NCI-H748 (cell line): ENCODE measurements around the gene NEURL1.

Source experiments
- DNase-seq: peaks from one replicate; lab custom pipeline; 2025; ENCODE audit not compliant: unreplicated experiment; lab: John Stamatoyannopoulos, UW

Gene NEURL1, protein sequence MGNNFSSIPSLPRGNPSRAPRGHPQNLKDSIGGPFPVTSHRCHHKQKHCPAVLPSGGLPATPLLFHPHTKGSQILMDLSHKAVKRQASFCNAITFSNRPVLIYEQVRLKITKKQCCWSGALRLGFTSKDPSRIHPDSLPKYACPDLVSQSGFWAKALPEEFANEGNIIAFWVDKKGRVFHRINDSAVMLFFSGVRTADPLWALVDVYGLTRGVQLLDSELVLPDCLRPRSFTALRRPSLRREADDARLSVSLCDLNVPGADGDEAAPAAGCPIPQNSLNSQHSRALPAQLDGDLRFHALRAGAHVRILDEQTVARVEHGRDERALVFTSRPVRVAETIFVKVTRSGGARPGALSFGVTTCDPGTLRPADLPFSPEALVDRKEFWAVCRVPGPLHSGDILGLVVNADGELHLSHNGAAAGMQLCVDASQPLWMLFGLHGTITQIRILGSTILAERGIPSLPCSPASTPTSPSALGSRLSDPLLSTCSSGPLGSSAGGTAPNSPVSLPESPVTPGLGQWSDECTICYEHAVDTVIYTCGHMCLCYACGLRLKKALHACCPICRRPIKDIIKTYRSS

DNA sequence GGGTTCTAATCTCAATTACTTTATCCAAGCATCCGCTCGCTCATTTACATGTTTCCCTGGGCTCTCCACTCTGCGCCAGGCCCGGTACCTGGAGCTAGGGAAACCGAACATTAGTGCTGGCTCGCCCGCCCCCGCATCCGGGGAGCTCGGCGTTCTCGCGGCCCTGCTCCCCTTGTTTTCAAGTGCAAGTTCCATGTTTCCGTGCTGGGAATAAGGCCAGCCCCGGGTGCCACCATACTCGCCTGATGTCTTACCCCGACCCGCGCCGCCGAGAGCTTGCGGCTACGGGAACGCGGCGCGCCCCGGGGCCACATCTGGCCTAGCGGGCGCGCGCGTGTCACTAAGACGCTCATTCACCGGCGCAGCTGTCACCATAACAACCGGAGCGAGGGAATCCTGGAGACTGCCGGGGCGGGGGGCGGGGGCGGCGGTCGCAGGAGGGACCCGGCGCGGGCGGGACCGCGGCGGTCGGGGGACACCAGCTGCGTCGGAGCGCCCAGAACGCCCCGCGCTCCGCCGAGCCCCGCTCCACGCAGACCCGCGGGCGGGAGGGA is at the start of gene NEURL1:
TSS of gene NEURL1 (plus strand) at position 344 of the 554 bp plus-strand sequence. CDS start 683 bp downstream, outside the sequence.
- DNase-seq, result peak; percentile 79

DNA sequence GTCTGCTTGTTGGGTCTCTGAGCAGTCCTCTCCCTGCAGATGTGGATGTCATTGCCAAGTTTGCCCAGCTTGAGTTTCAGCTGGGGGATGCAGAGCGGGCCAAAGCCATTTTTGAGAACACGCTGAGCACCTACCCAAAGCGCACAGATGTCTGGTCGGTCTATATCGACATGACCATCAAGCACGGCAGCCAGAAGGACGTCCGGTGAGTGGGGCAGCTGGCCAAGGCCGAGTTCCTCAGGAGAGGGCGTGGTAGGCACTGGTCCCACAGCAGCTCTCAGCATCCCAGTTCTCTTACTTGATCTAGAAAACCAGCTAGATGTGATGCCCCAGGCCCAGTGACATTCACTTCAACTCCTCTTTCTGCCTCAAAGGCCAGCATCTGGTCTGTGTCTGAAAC is 49.0 kb upstream of the NEURL1 start:
- DNase-seq, result no peak

DNA sequence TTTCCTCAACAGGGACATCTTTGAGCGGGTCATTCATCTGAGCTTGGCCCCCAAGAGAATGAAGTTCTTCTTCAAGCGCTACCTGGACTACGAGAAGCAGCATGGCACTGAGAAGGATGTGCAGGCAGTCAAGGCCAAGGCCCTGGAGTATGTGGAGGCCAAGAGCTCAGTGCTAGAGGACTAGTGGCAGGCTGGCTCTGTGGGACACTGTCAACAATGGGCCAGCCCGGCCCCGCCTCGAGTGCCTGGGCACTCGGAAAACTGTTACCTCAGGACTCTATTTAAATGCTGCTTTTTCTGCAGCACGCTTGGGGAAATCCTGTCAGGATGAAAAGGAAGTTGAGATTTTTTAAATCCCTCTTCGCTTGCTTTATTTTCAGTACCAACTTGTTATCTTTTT is 48.1 kb upstream of the NEURL1 start:
- DNase-seq, result no peak

DNA sequence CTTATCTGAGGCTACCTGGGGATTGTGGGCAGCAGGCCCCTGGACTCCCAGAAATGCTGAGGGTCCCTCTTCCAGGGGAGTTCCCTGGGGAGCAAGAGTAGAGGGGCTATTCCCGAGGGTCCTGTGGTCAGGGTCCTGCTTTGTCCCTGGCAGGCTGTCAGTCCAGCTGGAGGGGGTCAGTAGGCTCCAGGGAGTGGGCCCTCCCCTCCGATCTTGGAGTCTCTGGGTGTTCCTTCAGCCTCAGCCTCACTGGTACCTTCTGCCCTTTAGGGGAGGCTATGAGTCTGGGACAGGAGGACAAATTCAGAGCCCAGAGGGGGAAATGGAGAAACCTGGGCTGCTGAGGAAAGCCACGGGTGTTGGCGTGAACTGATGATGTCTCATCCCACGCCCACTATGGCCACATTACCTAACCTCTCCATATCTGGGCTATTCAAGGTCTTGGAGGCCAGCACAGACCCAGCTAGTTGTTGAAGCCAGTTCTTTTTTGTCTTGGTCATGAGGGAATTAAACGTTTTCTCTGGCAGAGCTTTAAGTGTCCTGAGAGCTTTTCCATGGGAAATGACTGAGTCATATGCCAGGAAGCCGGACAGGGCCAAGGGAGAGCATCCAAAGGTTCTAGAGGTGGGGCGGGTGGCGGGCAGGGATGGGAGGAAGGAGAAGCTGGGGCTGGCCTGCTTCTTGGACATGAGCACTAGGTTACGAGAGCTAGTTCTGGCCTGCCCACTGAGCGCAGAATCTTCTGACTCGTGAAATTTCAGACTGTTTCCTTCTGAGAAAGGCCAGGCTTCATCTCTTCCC is 47.5 kb upstream of the NEURL1 start:
- no peak for DNase-seq

DNA sequence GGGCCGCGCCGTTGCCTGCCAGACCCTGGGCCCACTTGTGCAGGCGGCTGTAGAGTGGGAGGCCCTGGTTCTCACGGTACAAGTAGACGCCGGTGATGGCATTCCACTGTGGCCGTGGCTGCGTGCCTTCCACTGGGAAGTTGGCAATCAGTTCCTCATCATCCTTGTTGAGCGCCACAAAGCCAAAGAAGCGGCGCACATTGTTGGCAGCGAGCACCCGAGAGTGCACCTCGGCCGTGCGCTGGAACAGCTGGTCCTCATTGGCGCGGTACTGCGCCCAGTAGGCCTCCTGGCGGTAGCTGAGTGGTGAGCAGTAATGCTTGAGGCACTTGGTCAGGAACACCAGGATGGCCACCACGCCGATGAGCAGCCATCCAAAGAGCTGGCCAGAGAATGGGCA is 46.3 kb upstream of the NEURL1 start:
- no peak for DNase-seq

DNA sequence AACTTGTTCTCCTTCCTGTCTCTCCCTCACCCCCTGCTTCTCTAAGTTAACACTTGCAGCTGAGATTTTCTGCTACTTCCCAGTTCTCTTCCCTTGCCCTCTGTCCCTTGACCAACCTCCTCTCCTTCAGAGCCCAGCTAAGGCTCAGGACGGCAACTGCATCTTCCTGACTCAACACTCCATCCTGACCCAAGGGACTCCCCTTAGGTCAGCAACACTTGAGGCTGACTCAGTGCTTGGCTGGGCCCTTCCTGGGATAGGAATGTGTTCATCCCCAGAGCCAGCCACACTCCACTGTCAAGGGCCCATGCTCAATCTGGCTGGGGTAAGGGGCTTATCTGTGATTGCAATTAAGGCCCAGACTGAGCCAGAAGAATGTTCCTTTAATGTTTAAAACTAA is 44.8 kb upstream of the NEURL1 start:
- no peak for DNase-seq

DNA sequence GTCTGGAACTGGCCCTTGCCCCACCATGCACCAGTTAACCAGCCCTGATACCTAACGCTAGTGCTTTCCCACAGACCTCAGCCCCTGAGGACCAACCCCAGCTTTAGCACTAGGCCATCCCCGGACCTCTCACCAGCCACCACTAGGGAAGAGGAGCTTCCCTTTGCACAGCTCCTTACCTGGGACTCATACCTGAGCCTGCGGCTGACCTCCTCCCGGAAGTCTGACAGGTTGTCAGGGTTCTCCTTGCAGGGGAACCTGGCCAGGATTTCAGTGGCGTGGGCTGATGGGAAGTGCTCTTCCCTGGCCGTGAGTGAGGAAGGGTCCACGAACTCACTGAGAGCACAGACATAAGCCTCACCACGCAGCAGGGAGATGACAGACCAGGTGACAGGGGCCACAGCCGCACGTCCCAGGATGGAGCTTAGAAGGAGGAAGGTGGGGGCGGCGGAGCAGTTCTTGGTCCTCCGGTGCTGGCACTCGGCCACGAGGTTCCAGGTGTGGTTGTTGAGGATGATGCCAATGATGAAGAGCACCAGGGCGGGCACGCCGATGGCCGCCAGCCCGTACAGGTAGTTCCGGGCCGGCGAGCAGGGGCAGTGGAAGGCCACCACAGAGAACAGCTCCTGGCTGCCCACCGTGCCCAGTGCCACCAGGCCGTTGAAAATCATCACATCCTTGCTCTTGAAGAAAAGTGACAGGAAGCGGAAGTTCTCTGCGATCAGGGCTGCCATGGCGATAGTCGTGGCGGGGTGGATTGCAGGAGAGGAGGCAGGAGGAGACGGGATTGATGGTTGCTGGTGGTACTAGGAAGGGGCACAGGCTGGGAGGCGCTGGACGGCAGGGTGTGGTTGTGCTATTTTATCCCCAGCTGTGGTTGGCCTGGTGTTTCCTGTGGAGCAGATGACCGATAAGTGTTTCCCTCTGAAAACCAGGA is 44.0 kb upstream of the NEURL1 start:
- DNase-seq, result no peak

DNA sequence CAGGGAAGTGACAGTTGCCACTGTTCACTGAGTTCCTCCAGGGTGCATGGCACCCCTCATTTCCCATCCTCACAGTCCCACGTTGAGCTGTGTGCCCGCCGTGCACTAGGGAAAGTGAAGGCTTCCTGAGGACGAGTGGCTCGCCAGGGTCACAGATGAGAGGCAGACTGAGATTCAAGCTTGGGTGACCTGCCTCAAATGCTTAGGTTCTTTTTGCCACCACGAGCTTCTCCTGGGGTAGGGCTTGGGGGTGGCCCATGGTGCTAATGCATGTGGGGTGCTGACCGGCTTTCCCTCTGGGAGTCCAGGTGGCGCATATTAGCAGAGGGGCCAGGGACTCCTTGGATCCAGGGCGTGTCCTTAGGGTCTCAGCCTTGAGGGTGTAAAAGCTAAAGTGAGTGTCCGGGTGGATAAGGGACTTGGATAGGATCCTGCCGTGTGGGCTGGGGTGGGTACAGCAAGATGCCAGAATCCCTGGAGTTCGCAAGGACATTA is 43.3 kb upstream of the NEURL1 start:
- DNase-seq, result no peak

DNA sequence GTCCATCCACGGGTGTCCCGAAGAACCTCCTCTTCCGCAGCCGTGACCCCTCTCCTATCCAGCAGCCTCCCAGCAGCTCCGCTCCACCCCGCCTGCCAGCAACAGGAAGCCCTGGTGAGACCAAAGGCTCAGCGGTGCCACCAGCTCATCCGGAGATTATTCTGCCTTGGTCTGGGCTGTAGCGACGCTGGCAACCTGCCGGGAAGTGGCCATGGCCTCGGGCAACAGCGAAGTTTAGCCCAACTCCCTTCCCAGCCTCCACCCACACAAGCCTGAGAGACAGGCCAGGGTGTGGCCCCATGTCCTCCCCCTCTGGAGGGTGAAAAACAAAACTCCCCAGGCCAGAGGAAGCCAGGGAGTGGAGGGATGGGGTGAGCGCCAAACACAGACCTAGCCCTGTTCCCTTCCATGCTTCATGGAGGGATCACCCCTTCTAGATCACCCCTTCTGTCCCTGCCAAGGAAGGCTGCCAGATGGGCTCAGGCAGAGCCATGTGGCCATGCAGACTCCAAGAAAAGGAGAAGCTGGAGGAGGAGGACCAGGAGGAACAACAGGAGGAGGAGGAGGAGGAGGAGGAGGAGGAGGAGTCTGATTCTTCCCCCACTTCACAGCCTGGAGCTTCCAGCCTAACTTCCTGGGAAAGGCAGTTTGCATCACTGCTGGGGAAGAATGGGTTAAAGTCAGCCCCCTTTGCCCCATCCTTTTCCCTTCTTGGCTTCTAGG is 42.3 kb upstream of the NEURL1 start:
- DNase-seq, result peak; percentile 2

DNA sequence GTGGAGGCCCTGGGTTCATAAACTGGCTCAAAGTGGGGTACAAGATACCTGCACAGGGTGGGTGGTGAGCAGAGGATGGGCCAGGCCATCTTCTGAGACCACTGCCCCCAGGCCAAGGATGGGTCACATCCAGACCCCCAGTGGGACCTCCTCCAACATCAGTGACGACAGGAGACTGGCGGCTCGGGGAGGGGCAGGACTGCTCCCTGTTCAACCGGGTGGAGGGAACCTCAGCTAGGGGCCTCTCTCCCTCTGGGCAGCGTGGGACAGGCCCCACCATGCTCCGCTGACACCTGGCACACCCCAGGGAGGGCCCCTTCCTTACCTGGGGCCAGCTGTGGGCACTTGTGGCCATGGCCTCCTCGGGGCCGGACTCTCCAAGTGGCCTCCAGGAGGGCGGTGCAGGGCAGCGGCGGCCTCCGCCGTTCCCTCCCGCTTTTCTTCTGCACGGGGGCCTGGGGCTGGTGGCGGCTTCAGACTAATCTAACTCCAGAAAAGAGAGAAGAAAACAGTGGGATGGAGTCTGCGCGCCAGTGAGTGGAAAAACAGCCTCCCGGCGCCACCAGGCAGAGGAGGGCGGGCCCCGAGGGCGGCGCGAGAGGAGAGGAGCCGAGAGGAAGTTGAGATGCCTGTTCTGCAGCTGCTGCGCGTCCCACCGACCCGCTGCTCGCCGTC is 41.5 kb upstream of the NEURL1 start, which contains the start of gene CALHM2:
TSS of gene CALHM2 (minus strand) at position 540 of the 675 bp plus-strand sequence. CDS start 2,429 bp downstream, outside the sequence.
- DNase-seq, result peak; percentile 56

DNA sequence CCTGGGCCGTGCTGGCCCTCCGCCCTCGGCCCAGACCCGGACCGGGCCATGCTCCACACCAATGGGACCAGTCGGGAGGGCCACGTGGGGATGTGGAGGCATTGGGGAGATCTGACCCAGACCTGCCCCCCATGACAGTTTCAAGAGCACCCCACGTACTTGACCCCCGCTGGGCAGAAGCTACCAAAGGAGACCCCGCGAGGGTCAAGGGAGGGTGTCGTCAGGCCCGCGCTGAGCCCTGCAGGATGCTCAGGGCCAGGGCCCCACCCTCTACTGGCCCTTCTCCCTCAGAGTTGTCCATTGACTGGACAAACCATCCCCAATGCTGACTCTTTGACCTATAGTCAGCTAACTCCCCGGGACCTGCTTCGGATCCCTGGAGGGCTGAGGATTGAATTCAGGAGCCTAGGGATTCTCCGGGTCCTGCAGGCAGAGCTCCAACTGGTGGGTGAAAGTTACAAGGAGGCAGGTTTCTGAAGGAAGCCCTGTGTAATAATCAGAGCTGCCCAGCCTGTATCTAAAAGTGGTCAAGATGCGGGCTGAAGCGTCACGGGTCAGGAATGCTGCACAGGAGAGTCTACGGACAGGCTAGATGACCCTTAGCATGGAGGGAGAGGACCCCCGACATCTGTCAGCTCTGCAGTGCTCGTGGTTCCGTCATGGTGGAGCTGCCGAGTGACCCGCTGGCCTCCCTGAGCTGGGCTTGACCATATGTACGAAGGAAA is 40.8 kb upstream of the NEURL1 start:
- no peak for DNase-seq

DNA sequence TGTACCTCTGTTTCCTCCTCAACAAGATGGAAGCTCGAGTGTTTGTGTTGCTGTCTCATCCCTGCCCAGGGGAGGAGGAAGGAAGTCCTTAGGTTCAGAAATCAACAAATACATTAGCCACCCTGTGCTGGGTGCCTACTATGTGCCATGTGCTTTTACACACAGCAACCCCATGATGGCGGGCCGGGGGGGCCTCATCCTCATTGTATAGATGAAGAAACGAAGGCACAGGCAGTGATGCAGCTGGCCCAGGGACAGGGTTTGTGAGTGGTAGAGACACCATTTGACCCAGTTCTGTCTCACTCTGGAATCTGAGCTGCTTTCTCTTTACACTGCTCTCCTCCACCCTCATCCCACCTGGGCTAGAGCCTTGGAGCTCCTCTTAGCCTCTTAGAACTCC is 39.5 kb upstream of the NEURL1 start:
- no peak for DNase-seq

DNA sequence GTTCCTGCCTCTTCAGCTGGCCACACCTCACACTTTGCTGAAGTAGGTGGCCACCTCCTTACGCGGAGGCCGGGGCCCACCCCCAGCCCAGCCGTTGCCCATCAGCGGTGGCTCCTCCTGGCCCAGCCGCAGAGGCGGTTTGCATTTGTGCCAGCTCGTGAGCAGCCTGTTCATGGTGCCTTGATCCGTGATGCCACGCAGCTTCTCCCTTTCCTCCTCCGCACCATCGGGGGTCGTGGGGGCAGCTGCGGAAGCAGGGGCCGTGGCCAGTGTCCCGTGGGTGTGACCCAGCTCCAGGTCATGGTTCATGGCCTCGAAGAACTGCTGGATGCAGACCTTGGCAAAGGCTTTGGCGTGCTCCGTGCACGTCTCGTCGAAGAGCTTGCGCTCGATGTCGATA is 38.3 kb upstream of the NEURL1 start:
- DNase-seq, result no peak

DNA sequence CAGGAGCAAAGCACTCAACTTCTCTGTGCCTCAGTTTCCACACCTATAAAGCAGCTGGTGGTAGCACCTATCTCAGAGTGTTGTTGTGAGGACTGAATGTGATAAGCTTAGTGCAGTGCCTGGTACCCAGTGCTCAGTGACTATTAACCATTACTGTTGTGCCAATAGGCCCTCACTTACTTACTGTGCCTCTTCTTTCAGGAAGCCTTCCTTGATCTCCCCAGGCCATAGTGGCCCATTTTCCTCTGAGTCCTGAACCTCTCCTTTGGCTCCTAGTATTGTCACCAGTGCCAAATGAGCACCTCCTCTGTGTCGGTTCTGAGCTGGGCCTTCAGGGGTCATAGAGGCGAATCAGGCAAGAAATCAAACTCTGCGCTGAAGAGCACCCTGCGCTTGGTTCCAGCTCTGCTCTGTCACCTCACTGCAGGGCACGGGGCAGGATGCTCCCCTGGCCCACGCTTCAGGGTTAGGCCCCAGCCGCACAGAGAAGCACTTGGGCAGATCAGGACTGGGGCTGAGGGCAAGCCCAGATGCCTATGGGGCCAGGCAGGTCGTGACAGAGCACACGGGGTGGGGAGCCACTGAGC is 37.3 kb upstream of the NEURL1 start:
- no peak for DNase-seq

DNA sequence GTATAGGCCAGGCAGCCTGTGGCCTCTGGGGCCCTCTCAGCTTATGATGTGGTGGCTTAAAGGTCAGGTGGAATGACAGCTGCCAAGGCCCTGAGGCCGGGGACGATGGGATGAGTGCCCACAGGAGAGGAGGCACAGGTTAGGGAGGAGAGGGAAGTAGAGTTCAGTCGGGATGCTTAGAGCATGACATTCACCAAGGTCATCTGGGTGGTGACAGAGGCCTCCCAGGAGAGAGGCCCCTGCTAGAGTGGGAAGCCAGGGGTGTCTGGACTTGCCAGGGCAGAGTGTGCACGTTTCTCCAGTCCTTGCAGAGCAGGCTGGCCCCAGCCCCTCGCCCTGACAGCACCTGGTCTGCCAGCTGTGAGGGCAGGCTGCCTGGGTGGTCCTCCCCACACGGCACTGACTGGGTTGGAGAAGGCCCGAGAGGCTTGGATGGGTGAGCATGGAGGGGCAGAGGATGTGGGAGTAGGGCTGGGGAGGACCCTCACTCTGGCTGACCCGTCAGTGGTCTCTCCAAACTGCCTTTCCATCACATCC is 36.3 kb upstream of the NEURL1 start:
- no peak for DNase-seq

DNA sequence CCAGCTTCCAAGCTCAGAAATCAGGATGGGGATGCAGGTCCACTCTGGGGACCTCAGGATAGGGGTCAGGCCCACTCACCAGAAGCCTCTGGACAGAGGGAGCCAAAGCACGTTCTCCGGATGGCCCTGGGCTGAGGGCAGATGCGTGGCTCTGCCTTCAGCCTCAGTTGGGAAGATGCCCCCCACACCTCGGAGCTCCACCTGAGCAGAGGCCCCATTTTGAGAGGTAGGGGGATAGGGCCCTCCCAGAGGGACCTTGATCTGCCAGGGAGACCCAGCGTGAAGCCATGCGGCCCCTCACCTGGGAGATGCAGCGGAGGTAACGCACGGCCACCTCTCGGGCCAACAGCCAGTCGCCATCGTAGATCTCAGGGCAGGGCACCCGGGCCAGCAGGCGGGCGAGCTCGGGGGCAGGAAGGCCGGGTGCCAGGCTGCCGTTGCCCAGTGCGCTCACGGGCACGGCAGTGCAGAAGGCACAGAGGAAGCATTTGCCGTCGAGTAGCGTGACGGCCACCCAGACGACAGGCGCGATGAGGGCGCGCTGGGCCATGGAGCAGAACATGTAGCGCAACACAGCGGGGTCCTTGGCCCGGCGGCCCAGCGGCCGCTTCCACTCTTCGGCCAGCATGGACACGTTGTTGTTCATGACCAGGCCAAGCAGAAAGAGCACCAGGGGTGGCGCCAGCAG is 35.5 kb upstream of the NEURL1 start:
- DNase-seq, result no peak

DNA sequence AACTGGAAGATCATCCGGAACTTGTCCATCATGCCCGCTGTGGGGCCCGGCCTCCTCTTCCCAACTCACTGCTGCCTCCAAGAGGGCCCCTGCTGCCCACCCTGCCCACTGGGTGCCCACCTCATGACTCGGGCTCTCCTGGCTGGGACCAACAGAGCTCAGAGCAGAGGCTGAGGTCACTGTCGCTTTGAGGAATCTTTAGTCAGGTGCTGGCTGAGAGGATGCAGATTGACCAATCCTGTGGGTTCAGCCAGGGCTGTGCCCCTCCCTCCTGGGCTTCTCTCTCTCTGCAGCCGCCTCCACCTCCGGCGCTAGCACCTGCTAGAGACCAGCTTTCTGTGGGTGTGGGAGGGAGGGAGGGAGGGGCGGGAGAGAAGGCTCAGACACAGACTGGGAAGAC is 34.8 kb upstream of the NEURL1 start, which contains the start of gene CALHM1:
TSS of gene CALHM1 (minus strand) at position 181 of the 400 bp plus-strand sequence. CDS start at position 32, 149 bp downstream.
- peak; percentile 19 for DNase-seq
